CD4-positive, alpha-beta memory T cell (primary cell): ENCODE results near the gene PUM1. TPM values are rescaled to one million over a fixed set of nuclear protein-coding genes. Genes with fewer than 3 reads are reported as not detected.

Source experiments
- CTCF ChIA-PET: fragments of 350-600 bp; sonication (Branson Sonifier 250); formaldehyde crosslinking; loops from one replicate; lab custom pipeline; 2021; ENCODE audit warnings: inconsistent platforms; ENCODE audit not compliant: partially characterized antibody; lab: Charles Lee
- POLR2A ChIA-PET: fragments of 350-600 bp; sonication (Branson Sonifier 250); formaldehyde crosslinking; loops from one replicate; lab custom pipeline; 2021; ENCODE audit not compliant: partially characterized antibody; lab: Charles Lee
- DNase-seq, 5 donors: peaks; one replicate each; pipeline versions ENCODE4 v3.0.0 to v3.0.0-alpha.2; 2020 to 2022; ENCODE audit warnings: mixed read lengths in 1 of 5
- H3K27ac ChIP-seq: one replicate; pipeline ENCODE4 v1.7.0; 2013; ENCODE audit warnings: low read depth, low read length
- H3K27me3 ChIP-seq: 2 replicates; pipeline ENCODE4 v1.7.0; 2013; ENCODE audit warnings: mild to moderate bottlenecking, low read length, moderate library complexity; ENCODE audit not compliant: insufficient read depth
- H3K36me3 ChIP-seq: 2 replicates; pipeline ENCODE4 v1.7.0; 2013; ENCODE audit warnings: mild to moderate bottlenecking, low read length, moderate library complexity; ENCODE audit not compliant: insufficient read depth
- H3K4me1 ChIP-seq: 2 replicates; pipeline ENCODE4 v1.7.0; 2013; ENCODE audit warnings: mild to moderate bottlenecking, low read length, moderate library complexity; ENCODE audit not compliant: insufficient read depth
- H3K4me3 ChIP-seq, 2 donors: one replicate each; pipeline ENCODE4 v1.7.0; 2013; ENCODE audit warnings: low read length in 2 of 2, mild to moderate bottlenecking in 1 of 2
- H3K9me3 ChIP-seq, 2 donors: one replicate each; pipeline ENCODE4 v1.7.0; 2013; ENCODE audit warnings: low read length in 2 of 2, control low read depth in 1 of 2; ENCODE audit not compliant: control insufficient read depth in 1 of 2
- H3K27ac Mint-ChIP-seq, 7 donors: one replicate each; pipeline ENCODE4 v1.8.0; 2020 to 2021; ENCODE audit warnings: mixed read lengths in 7 of 7, mild to moderate bottlenecking in 6 of 7, inconsistent platforms in 3 of 7, moderate library complexity in 3 of 7
- H3K27me3 Mint-ChIP-seq, 2 donors: one replicate each; pipeline ENCODE4 v1.8.0; 2020 to 2021; ENCODE audit warnings: mixed read lengths in 2 of 2
- H3K36me3 Mint-ChIP-seq, 2 donors: one replicate each; pipeline ENCODE4 v1.8.0; 2020 to 2021; ENCODE audit warnings: mixed read lengths in 2 of 2, inconsistent platforms in 1 of 2, mild to moderate bottlenecking in 1 of 2
- H3K4me1 Mint-ChIP-seq, 4 donors: one replicate each; pipeline ENCODE4 v1.8.0; 2020 to 2021; ENCODE audit warnings: mixed read lengths in 4 of 4, mild to moderate bottlenecking in 1 of 4
- H3K4me3 Mint-ChIP-seq, 8 donors: one replicate each; pipeline ENCODE4 v1.8.0; 2020 to 2021; ENCODE audit warnings: mixed read lengths in 8 of 8, mild to moderate bottlenecking in 7 of 8, moderate library complexity in 6 of 8, inconsistent platforms in 3 of 8
- H3K9me3 Mint-ChIP-seq, 8 donors: one replicate each; pipeline ENCODE4 v1.8.0; 2020 to 2021; ENCODE audit warnings: mixed read lengths in 8 of 8, mild to moderate bottlenecking in 5 of 8, inconsistent platforms in 3 of 8, moderate library complexity in 1 of 8
- intact Hi-C: fragments of 100-400 bp; cut with micrococcal nuclease; formaldehyde crosslinking; loops from one replicate; pipeline ENCODE4 v1.15.1; 2023
- polyA plus RNA-seq, 2 donors: library from polyadenylated mRNA; unstranded; fragments of 300-500 nt; fragmentation: Illumina TruSeq; gene quantifications; one replicate each; pipeline ENCODE4 v1.2.3, GENCODE V29; 2021
- total RNA-seq, 2 experiments: library from RNA; stranded (reverse); gene quantifications; one replicate each; pipeline ENCODE4 v1.2.3, GENCODE V29; 2021

The PUM1 gene
- total and polyA plus RNA-seq, 4 experiments from 2014 or later = 126 to 164 (median 138) TPM

GRCh38 chr1:30883389-30884172 is 181.9 kb downstream of the PUM1 start:
- intact Hi-C loops = no loop called here
- ChIA-PET POLR2A (no interaction called here), CTCF (no interaction called here)
- no peak overlapping the region for H3K4me3 Mint-ChIP-seq
- H3K4me1 Mint-ChIP-seq = peaks cover 0 to 4% (median 0%) of the 10 kb centered on the region in 4 donors
- Histone ChIP-seq H3K27me3 (no peaks in the 10 kb centered on the region), H3K4me3 (no peak overlapping the region), H3K9me3 (no peaks in the 10 kb centered on the region), H3K36me3 (no peaks in the 10 kb centered on the region), H3K4me1 (no peaks in the 10 kb centered on the region), H3K27ac (no peak overlapping the region)
- H3K9me3 Mint-ChIP-seq = no peaks in the 10 kb centered on the region
- H3K36me3 Mint-ChIP-seq = no peaks in the 10 kb centered on the region
- H3K27ac Mint-ChIP-seq = no peak overlapping the region
- no peak for DNase-seq
- H3K27me3 Mint-ChIP-seq = peaks cover 6 to 24% of the 10 kb centered on the region in 2 donors

- POLR2A ChIA-PET = no interaction called here
- Histone ChIP-seq H3K4me3 (no peak overlapping the region), H3K36me3 (no peaks in the 10 kb centered on the region), H3K27me3 (no peaks in the 10 kb centered on the region), H3K9me3 (no peaks in the 10 kb centered on the region), H3K4me1 (no peaks in the 10 kb centered on the region), H3K27ac (no peak overlapping the region)
- H3K4me1 Mint-ChIP-seq = peaks cover 0 to 4% (median 0%) of the 10 kb centered on the region in 4 donors
- H3K9me3 Mint-ChIP-seq = no peaks in the 10 kb centered on the region
- CTCF ChIA-PET = no interaction called here
- H3K4me3 Mint-ChIP-seq = no peak overlapping the region
- no peak overlapping the region for H3K27ac Mint-ChIP-seq
- intact Hi-C loops = no loop called here
- DNase-seq = no peak
- H3K27me3 Mint-ChIP-seq = peaks cover 7 to 28% of the 10 kb centered on the region in 2 donors
- H3K36me3 Mint-ChIP-seq = no peaks in the 10 kb centered on the region
These were observed 182.7 kb downstream of the PUM1 start for GRCh38 chr1:30882678-30883388.

Other genes starting within 250 kb of the PUM1 start
- under 1 TPM; 0.29 to 0.64 TPM for gene SDC3, start 157.0 kb downstream of the PUM1 start, total RNA-seq
- not detected for gene SDC3, start 157.0 kb downstream of the PUM1 start, polyA plus RNA-seq
- not detected for gene NKAIN1, start 174.2 kb upstream of the PUM1 start, total RNA-seq
- gene NKAIN1, start 174.2 kb upstream of the PUM1 start, polyA plus RNA-seq = not detected
- gene SNRNP40, start 231.1 kb upstream of the PUM1 start, total RNA-seq = 10 to 100 TPM; 58.7 to 67.0 TPM
- 100 to 1,000 TPM in 1 of 2 donors, 10 to 100 TPM in 1; 100.0 to 118 TPM for gene SNRNP40, start 231.1 kb upstream of the PUM1 start, polyA plus RNA-seq
- gene ZCCHC17, start 231.3 kb upstream of the PUM1 start, total RNA-seq = 10 to 100 TPM; 20.2 to 21.8 TPM
- 10 to 100 TPM; 43.6 to 44.5 TPM for gene ZCCHC17, start 231.3 kb upstream of the PUM1 start, polyA plus RNA-seq